ENCODE results near the gene TTC13.

TTC13 gene

GRCh38 chr1:230892018-230892491 is 86.6 kb downstream of the TTC13 start:
- no peak overlapping the region for H3K27ac Mint-ChIP-seq
- H3K4me3 Mint-ChIP-seq, result no peak overlapping the region
- DNase-seq, result no peak
- no peaks in the 10 kb centered on the region for H3K9me3 Mint-ChIP-seq
- H3K36me3 Mint-ChIP-seq (ENCODE audit: low read depth), result no peaks in the 10 kb centered on the region
- H3K4me1 Mint-ChIP-seq, result peaks cover 19% of the 10 kb centered on the region
- H3K27me3 Mint-ChIP-seq (ENCODE audit: low read depth, poor library complexity), result peaks cover 6% of the 10 kb centered on the region
- TF ChIP-seq CTCF (IDR thresholded peaks at IDR 0.05), result no peak

- Mint-ChIP-seq H3K4me1 (peaks cover 19% of the 10 kb centered on the region), H3K27ac (no peak overlapping the region), H3K9me3 (no peaks in the 10 kb centered on the region), H3K27me3 (ENCODE audit: low read depth, poor library complexity) (peaks cover 6% of the 10 kb centered on the region), H3K4me3 (no peak overlapping the region), H3K36me3 (ENCODE audit: low read depth) (no peaks in the 10 kb centered on the region)
- DNase-seq, result no peak
- TF ChIP-seq CTCF (IDR thresholded peaks at IDR 0.05), result no peak
Measured at GRCh38 chr1:230891413-230891812, 87.2 kb downstream of the TTC13 start.

GRCh38 chr1:230884646-230885045 is 94.0 kb downstream of the TTC13 start:
- DNase-seq, result no peak
- Mint-ChIP-seq H3K36me3 (ENCODE audit: low read depth) (peaks cover 6% of the 10 kb centered on the region), H3K27ac (no peak overlapping the region), H3K27me3 (ENCODE audit: low read depth, poor library complexity) (peaks cover 10% of the 10 kb centered on the region), H3K4me1 (peaks cover 34% of the 10 kb centered on the region), H3K9me3 (peaks cover 28% of the 10 kb centered on the region), H3K4me3 (no peak overlapping the region)
- no peak for TF ChIP-seq CTCF (IDR thresholded peaks at IDR 0.05)

GRCh38 chr1:230883967-230884366 is 94.7 kb downstream of the TTC13 start:
- peaks cover 28% of the 10 kb centered on the region for H3K9me3 Mint-ChIP-seq
- no peak for TF ChIP-seq CTCF (IDR thresholded peaks at IDR 0.05)
- H3K27me3 Mint-ChIP-seq (ENCODE audit: low read depth, poor library complexity), result peaks cover 10% of the 10 kb centered on the region
- H3K36me3 Mint-ChIP-seq (ENCODE audit: low read depth), result peaks cover 6% of the 10 kb centered on the region
- DNase-seq, result no peak
- peaks cover 40% of the 10 kb centered on the region for H3K4me1 Mint-ChIP-seq
- no peak overlapping the region for H3K4me3 Mint-ChIP-seq
- H3K27ac Mint-ChIP-seq, result no peak overlapping the region

- Mint-ChIP-seq H3K27me3 (ENCODE audit: low read depth, poor library complexity) (peaks cover 17% of the 10 kb centered on the region), H3K4me3 (peak overlapping the region; percentile 14), H3K4me1 (peaks cover 59% of the 10 kb centered on the region), H3K36me3 (ENCODE audit: low read depth) (peaks cover 8% of the 10 kb centered on the region), H3K9me3 (peaks cover 17% of the 10 kb centered on the region), H3K27ac (peak overlapping the region; percentile 15)
- no peak for TF ChIP-seq CTCF (IDR thresholded peaks at IDR 0.05)
- DNase-seq, result peak; percentile 24
Measured at GRCh38 chr1:230879778-230880177, 98.9 kb downstream of the TTC13 start.

GRCh38 chr1:230878591-230878990 is 100.1 kb downstream of the TTC13 start:
- Mint-ChIP-seq H3K27ac (peak overlapping the region; percentile 86), H3K36me3 (ENCODE audit: low read depth) (peaks cover 8% of the 10 kb centered on the region), H3K4me1 (peaks cover 64% of the 10 kb centered on the region), H3K27me3 (ENCODE audit: low read depth, poor library complexity) (peaks cover 15% of the 10 kb centered on the region), H3K4me3 (no peak overlapping the region), H3K9me3 (peaks cover 5% of the 10 kb centered on the region)
- DNase-seq, result peak; percentile 28
- TF ChIP-seq CTCF (IDR thresholded peaks at IDR 0.05), result no peak
